EH (cell line): ENCODE results near the gene CSF1R.
"Not testable (repeated sequence)": the region's sequence is repeated elsewhere in the genome, so short reads cannot be mapped to it uniquely, and the experiment has no call there.

ENCODE experiments used
- DNase-seq: peaks from one replicate; pipeline ENCODE4 v3.0.0-alpha.2; 2015; ENCODE audit warnings: low read depth

CSF1R gene

DNA sequence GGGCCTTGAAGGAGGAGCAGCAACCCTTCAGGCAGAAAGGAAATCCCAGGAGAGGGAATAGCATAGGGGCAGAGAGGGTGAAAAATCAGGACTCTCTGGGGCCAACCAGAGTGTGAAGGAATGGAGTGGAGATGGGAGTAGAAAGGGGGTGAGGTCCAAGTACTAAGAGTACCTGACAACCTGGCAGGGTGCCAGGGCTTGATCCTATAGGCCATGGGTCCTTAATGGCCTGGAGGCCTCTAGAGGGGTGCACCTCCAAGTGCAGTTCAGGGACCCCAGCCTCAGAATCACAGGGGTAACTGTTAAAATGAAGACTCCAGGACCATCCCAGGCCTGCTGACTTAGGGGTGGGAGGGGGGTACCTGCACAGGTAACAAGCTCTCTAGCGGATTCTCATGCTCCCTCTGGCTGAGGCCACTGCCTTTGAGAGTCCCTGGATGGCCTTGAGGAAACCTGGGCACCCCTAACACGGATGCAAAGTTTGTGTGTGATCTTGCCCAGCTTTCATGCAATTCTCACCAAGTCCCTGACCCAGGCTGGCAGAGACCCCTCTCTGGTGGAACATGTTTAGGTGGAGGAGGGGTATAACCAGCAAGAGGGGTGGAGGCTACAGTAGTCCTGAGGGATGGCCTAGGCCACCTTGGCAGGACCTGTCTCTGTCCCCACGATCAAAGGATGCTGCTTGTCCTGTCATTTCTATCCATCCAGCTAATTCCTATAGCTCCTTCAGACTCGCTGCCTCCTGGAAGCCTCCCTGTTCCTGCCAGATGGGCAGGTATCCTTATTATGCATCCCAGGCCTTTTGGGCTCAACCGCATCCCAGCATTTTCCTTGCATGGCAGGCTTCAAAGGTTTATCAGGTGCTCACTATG is 17.6 kb upstream of the CSF1R start:
- no peak for DNase-seq

DNA sequence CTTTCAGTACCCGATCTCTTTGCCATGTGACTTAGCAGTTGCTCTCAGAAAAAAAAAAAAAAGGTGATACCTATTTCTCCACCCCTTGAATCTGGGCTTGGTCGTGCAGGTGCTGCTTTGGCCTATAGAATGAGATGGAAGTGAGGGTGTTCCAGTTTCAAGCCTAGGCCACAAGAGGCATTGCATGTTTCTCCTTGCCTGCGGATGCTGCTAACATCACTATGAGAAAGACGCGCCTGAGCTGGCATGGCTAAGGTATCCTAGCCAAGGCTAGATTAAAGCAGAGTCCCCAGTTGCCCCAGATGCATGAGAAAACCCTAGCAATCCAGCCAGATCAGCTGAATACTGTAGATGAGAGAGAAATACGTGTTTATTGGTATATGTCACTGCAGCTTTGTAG is 14.7 kb upstream of the CSF1R start:
- DNase-seq = no peak

DNA sequence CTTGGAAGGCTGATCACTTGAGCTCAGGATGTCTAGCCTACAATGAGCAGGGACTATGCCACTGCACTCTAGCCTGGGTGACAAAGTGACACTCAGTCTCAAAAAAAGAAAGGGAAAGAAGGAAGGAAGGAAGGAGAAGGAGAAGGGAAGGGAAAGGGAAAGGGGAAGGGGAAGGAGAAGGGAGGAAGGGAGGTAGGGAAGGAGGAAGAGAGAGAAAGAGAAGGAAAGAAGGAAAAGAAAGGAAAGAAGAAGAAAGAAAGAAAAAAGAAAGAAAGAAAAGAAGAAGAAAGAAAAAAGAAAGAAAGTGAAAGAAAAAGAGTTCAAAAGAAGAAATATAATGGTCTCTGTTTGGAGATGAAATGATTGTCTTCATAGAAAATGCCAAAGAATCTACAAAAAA is 10.8 kb upstream of the CSF1R start:
- DNase-seq = no peak

DNA sequence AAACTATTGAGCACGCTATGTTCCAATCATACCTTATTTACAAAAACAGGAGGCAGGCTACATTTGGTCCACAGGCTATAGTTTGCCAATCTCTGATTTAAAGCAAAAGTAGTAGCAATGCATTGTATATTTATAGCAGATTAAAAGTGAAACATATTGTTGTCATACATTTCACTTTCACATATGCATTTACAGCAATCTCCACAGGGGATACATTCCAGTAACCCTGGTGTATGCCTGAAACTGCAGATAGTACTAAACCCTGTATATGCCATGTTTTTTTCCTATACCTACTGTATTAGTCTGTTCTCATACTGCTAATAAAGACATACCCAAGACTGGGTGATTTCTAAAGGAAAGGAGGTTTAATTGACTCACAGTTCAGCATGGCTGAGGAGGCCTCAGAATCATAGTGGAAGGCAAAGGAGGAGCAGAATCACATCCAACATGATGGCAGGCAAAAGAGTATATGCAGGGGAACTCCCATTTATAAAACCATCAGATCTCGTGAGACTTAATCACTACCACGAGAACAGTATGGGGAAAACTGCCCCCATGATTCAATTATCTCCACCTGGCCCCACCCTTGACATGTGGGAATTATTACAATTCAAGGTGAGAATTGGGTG is 5.9 kb upstream of the CSF1R start:
- DNase-seq = no peak

DNA sequence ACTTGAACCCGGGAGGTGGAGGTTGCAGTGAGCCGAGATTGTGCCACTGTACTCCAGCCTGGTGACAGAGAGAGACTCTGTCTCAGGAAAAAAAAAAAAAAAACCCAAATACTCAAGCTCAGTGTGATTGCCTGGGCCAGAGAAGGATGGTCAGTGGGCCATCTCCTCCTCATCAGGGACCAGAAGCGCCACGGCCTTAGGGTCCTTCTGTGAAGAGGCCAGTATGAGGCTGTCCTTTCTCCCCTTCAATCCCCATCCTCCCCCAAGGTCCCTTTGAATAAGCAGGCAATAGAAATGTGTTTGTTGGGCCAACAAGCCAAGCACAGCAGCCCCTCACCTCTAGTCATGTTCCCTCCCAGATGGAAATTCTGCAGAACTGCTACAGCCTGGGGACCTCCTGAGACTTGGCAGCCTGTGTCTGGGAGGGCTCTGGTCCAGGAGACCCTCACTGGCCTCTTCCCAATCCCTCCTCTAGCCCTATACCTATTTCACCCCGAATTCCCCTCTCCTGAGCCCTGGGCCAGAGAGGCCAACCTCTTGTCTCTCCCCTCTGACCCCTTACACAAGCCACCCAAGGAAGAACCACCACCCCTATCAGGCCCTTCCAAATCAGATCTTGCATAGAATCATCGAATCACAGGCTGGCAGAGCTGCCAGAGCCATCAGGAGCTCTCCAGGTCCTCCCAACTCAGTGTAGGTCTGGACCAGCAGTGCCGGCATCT is 1.0 kb downstream of the CSF1R start:
- no peak for DNase-seq

DNA sequence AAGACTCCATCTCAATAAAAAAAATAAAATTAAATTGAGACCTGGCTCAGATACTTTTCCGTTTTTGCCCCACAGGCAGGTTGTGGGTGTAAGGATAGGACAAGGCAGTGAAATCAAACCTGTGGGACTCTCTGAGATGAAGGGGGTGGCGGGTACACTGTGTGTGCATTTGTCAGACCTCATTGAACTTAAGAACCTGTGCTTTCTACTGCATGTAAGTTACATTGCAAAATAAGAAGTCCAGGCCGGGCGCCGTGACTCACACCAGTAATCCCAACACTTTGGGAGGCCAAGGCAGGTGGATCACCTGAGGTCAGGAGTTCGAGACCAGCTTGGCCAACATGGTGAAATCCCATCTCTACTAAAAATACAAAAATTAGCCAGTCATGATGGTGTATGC is 1.6 kb downstream of the CSF1R start:
- not testable (repeated sequence) for DNase-seq

DNA sequence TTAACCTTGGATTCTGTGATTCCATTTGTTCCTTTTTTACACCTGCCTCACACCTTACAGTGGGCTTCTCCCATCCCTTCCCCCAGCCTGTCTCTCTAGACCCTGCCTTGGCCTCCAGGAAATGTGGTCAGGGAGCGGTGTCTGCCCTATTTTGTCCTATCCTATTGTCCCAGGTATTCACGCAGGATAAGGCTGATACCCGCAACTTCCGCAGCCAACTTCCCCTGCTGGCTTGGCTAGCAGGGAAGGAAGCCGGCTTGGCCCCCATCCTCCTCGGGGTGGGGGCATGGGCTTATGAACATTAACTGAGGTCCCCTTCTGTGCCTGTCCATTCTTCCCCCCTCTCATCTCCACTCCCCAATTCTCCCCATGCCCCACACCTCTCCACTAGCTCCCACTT is 3.5 kb downstream of the CSF1R start:
- DNase-seq = no peak

DNA sequence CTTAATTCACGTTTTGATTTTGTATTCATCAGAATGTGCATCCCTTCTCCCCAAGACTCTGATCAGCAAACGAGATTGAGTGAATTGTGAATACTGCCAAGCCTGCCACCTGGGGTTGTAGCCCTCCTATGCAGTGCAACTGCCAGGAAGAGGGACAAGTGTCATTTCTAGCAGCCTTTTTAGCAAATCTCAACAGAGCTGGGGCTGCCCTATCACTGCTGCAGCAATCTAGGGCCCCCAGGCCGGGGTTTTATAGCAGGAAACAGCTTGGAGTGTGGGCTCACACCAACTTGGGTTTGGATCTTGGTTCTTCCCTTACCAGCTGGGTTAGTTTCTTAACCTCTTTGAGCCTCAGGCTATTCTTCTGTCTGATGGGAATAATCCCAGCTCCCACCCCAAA is 4.0 kb downstream of the CSF1R start:
- no peak for DNase-seq

DNA sequence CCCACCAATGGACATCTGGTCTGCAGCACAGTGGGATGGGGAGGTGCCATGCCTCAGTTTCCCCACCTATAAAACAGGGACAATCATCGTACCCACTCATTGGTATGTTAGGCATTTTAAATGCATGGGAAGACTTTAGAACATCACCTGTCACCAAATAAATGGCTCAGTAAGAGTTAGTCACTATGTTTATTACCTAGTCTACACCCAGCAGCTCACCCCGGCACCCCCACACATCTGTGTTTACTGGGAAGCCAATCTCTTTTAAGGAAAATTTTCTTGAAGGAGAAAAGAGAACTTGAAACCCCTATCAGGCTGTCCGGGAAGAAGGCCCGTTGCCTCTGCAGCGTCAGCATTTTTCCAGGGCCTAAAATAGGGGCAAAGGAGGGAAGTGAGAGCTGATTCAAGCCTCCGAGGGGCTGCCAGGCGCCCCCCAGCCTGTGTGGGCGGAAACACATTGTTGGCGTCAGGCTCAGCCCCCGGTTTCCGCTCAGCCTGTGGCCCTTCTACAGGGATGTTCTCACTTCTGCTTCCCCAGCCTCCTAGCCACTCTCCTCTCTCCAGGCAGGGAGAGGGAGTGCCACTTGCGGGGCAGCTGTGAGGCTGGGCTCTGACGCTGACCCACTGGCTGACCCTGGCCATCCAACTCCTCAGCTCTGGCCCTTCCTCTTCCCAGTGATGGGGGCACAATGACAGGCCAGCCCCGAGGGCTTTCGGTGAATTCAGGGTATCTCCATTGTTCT is 4.6 kb downstream of the CSF1R start:
- peak; percentile 19 for DNase-seq

DNA sequence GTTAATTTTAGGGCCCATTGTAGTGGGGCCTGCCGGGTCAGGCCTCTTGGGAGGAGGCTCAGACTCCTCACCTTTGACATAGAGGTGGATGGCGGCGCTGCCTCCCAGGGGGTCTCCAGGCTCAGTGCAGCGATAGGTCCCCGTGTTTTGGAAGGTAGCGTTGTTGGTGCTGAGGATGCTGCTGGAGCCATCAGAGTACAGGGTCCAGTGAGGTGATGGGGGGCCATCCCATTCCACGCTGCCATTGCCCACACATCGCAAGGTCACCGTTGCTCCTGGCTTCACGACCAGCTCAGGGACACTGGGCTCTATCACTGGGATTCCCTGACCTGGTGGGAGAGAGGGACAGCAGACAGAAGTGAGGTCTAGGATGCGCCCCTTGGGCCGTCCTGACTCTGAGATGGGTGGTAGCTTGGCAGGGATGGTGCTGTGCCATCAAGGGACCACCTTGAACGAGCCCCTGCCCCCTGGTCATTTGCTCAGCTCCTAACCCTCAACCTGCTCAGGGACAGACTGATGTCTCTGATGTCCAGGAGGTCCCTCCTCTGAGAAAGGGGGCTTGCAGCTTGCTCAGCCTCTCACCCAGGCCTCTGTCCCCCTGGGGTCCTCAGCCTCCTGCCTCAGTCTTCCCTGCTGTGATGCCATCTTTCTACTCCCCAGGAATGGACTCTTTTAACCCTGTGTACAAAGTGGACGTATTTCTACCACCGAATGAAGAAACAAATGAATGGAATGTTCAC is 5.5 kb downstream of the CSF1R start:
- no peak for DNase-seq

DNA sequence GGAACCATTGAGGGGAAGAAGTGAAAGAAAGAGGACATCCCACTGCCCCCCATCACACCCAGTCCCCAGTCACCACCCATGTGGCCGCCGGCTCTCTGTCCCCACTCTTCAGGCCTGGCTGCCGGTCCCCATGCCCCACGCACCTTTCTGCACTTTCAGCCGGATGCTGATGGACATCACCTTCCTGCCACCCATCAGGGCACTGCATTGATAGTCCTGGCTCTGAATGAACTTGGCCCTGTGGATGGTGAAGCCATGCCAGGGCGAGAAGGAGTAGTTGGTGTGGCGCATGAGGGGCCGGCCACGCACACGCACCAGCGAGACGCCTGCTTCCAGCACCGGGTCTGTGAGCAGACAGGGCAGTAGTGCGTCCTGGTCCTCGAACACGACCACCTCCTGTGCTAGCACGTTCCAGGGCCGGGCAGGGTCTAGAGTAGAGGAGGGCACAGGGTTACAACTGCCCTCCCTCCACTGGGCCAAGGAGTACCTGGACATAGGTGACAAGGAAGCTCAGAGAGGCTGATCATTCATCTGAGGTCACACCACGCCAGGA is 6.4 kb downstream of the CSF1R start:
- DNase-seq = no peak

DNA sequence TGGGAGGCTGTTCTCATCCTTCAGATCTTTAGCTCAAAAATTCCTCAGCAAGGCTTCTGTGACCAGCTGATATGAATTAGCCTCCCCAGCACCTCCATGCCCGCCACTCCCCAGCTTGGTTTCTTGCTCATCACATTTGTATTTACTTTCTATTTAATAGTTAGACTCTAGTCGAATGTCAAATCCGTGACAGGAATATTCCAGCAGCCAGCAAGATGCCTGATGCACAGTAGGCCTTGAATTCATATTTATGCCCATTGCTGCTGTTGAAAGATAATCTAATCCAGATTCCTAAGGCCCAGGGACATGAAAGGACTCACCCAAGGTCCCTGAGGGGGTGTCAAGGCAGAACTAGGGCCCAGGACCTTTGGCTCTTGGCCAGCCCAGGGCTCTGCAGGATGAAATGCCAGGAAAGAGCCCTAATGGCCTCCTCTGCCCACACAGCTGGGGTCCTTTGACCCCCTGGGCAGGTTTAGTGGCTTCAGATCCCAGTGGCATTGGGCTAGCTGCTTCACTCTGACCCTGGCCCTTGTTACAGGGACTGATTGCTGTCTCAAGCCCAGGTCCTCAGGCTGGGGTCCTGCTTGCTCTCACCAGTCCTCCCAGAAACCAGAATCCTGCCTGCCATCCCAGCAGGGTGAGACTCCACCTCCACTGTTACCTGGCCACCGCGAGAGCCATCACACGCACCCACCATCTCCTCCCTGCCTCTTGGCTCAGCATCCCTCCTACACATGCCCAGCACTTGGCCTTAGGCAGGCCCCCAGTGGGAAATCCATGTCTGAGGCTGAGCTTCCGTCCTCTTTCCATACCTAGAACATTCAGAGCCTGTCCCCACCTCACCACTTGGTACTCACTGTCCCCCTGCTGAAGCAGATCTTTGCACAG is 7.3 kb downstream of the CSF1R start:
- peak; percentile 25 for DNase-seq

DNA sequence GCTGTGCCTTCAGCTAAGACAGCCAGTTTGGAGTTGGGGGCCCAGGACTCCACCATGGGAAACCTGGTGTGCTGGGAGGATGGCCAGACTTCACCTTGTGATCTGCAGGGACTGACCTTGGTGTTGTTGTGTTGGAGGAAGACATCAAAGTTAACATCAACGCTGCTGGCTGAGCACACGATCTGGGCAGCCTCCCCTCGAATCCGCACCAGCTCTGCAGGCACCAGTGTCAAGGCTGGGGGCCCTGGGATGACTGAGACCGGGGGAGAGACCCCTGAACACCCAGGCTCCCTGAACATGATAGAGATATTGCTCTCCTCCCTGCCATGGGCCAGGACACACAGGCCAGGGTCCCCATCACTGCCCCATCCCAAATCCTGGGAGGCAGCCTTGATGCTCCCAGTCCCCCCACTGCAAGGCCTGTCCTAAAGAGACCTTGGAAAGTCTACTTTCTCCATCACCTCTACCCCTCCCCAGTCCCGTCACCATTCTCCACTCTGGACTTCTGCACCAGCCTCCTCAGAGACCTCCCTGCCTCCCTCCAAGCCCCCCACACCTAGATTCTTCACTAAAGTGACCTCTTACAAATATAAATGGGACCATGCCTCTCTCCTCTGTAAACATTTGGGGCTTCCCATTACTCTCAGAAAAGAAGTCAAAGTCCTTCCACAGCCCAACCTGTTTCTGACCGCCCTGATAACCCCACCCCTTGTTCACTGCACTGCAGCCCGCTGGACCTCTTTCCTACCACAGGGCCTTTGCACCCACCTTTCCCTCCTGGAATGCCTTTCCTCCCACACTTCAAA is 8.2 kb downstream of the CSF1R start:
- DNase-seq = no peak

DNA sequence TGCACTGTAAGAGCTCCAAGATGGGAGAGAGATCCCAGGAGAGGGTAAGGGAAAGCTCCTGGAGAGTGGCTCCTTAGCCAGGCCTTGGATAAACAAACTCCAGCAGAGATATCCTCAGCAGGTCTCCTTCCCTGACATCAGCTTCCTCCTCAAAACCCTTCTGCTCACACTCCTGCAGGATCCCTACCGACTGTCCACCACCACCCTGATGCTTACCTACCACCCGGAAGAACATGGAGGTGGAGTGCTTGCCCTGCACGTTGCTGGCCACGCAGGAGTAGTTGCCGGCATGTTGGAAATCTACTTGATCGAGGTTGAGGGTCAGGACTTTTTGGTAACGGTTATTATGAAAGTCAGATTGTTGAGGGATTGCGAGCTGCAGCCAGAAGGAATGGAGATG is 9.3 kb downstream of the CSF1R start:
- DNase-seq = no peak

DNA sequence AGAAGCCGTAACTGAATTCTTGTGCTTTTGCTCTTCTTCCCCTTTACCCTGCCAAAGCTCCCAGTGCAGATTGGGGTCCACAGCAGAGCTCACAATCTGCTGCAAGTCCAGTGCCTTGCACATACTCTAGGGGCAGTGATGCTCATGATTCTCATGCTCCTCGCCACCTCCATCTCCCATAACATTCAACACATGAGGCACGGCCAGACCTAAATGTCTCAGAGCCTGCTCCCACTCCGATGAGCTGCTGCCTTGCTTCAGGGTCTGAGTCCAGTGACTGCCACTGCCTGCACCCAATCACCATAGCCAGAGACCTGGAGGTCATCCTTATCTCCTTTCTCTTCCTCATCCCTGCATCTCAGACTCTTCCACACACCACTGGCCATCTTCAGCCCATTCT is 10.5 kb downstream of the CSF1R start:
- no peak for DNase-seq

DNA sequence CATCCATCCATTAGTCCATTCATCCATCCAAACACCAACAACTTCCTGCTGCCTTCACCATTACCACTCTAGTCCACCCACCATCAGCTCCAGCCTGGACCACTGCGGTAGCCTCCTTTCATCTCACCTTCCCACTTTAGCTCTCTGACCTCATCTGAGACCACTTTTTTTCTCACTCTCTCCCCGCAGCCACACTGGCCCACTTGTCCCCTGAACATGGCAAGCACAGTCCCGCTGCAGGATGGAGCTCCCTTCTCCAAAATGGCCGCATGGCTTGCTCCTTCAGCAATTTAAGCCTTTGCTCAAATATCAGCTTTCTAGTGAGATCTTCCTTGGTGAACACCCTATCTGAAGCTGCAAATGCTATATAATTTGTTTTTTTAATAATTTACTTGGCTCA is 11.1 kb downstream of the CSF1R start:
- DNase-seq = no peak

DNA sequence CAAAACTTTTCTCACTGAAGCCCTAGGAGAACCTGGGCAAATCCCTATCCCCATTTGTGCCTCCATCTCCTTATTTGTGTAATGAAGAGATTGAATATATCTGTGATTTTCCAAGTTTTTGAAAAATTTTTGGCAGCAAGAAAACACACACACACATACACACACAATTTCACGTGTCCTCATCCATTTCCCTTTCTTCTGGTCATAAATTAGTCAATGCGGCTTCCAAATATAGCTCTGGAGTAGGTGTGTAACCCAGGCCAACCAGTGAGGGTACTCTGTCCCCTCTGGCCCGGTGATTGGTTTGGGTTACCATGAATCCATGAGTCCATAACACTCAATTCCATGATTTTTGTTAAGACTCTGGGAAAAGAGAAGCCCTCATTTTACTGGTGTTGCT is 12.7 kb downstream of the CSF1R start:
- no peak for DNase-seq

DNA sequence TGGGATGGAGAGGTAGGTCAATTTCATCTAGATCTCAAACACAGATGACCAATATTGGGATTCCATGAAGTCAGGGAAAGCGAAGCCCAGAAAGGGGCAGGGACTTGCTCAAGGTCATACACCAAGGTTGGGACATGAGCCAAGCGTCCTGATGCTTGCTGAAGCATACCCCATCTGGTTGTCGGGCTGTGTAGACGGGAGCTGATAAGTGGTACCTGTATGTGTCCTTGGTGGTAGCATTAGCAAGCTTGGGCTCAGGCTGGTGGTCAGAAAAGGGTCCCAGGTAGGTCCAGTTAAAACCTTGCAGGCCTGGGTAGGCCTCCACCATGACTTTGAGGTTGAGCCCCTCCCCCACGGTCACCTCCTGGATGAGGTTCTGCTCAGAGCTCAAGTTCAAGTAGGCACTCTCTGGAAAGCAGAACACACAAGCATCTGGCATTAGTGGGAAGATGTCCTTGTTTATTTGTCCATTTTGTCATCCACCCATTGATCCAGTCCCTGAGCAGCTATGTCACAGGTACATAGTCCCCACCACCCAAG is 13.2 kb downstream of the CSF1R start:
- DNase-seq = no peak

DNA sequence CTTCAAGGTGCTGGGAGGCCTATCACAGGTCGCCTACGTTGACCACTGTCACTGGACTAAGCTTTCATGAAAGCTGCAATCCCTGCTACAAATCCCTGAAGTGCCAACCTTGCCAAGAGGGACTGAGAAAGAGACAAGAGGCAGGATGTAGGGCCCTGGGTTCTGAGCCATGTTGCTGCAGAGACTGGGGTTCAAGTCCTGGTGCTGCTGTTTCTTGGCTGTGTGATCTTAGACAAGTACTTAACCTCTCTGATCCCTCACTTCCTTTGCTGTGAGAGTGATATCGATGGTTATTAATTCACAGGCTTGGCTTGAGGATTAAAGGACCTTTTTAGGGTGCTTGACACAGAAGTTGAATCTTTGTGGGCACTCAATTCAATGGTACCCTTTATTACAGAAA is 15.5 kb downstream of the CSF1R start:
- no peak for DNase-seq
